ENCODE data around the gene GNPDA1.
A peak's percentile ranks its signal among the peaks of the same experiment; 100 is the strongest.

The GNPDA1 gene

DNA sequence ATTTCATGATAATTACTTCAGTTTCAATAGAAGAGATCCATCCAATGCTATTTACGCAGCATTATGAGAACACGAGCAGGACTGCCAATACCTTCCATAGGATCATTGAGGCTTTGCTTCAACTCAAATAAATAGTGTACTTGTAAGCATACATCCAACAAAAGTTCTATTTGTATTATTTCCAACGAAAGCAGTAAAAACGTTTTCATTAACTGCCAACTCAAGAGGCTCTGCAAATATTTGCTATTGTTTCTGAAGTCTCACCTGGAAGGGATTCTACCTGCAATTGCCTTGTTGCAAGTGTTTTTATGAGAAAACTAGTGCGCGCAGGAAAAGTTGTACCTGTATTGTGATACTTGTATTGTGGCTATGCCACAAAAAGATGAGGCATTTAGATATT, 11.0 kb upstream of the GNPDA1 start:
- no peak for DNase-seq (ENCODE audit: low spot score)

DNA sequence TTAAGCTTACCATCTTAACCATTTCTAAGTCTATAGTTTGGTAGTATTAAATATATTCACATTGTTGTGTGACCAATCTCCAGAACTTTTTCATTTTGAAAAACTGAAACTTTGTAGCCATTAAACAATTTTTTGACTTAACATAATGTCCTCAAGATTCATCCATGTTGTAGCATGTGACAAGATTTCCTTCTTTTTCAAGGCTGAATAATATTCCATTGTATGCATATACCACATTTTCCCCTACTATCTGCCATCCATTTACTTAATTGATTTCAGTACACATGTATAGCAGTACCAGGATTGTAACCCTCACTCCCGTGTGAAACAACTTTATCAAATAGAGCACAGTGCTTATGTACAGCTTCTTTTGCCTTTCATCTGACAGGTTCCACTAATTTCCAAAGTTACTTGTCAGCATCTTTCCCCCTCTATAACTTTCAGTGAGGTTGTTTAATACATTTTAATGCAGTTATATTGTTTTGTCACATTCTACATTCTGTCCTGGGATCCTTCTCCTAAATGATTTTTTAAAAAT, 7.4 kb upstream of the GNPDA1 start:
- no peak for DNase-seq (ENCODE audit: low spot score)

DNA sequence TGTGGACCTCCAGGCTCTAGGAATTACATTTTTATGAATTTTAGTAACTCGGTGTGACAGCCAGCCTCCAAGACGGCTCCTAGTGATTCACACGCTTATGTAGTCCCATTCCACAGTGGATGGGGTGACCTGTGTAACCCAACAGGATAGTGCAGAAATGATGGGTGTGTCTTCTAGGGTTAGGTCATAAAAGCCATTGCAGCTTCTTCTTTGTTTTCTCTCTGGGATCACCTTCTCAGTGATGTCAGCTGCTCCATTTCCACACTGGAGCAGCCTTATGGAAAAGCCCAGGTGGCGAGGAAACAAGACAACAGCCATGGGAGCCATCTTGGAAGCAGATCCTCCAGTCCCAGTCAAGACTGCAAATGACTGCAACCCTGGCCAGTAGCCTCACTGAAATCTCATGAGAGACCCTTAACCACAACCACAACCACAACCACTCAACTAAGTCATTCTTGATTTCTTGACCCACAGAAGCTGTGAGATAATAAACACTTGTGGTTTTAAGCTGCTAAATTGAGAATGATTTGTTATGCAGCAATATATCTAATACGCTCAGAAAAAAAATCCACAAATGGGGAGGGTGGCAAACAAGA, 5.1 kb upstream of the GNPDA1 start:
- peak; percentile 30 for DNase-seq (ENCODE audit: low spot score)

DNA sequence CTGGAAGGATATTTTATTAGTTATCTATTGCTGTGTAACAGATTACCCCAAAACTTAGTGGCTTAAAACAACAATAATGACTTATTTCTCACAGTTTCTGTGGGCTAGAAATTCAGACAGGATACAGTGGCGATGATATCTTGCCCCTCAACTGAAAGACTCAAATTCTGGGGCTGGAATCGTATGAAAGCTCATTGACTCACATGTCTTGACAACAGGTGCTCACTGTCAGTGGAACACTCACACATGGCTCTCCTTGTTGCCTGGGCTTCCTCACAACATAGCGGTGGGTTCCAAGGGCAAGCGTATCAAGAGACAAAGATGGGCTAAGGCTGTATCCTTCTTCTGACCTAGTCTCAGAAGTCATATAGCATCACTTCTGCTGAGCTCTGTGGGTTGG, 3.7 kb upstream of the GNPDA1 start:
- no peak for DNase-seq (ENCODE audit: low spot score)

DNA sequence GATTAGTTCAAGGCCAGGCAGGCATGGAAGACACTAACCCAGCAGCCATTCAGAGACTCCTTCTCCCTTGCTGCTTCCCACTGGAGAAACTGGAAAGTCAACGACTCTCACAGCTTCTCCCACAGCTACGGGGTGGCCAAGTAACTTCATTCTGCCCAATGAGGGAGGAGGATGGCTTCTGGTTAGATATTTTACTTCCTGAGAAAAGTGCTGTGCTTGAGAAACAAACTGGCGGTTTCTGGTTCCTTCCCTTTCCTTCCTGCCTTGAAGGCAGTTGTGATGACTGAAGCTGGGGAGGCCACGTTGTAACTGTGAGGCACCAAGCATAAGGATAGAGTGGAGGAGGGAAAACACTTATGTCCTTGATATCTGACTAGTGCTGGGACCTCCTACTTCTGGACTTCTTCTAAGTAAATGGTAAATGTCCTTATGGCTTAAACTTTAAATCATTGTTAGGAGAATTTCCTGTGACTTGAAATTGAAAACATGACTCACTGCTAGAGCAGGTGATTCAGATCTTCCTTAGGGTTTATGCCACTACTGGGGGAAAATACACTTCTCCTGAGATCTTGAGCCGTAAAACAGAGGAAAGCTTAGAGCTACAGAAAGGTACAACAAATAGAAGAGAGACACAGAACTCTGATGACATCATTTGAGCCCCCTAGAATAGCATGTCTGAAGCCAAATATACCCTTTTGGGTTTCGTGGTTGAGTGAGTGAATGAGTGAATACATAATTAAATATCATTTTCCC, 3.1 kb upstream of the GNPDA1 start:
- DNase-seq (ENCODE audit: low spot score): no peak

DNA sequence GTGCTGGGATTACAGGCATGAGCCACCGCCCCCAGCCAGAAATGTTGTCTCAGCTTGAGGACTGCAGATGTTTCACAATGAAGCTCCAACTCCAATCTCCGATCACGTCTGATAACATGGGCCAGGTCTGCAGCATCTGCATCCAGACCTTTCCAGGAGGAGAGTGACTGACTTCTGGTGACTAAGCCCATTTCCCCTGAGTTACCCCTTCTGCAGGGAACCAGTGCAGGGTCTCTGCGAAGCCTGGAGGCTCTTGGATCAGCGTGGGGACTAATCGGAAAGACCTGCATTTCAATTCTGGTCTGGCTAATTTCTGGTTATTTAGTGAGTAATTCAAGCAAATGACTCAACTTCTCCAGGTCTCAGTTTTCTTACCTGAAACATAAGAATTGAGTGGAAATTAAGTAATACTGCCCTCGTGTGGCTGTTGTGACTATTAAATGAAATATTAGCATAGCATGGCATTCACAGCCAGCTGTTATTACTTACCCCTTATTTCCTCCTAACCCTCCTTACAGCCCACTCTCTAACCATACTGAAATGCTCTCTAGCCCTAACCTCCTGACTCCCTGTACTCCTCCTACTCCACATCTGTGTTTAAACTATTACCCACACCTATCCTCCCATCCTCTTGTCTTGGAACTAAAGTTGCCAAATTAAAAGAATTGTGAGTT, 2.2 kb upstream of the GNPDA1 start:
- DNase-seq (ENCODE audit: low spot score): peak; percentile 67

DNA sequence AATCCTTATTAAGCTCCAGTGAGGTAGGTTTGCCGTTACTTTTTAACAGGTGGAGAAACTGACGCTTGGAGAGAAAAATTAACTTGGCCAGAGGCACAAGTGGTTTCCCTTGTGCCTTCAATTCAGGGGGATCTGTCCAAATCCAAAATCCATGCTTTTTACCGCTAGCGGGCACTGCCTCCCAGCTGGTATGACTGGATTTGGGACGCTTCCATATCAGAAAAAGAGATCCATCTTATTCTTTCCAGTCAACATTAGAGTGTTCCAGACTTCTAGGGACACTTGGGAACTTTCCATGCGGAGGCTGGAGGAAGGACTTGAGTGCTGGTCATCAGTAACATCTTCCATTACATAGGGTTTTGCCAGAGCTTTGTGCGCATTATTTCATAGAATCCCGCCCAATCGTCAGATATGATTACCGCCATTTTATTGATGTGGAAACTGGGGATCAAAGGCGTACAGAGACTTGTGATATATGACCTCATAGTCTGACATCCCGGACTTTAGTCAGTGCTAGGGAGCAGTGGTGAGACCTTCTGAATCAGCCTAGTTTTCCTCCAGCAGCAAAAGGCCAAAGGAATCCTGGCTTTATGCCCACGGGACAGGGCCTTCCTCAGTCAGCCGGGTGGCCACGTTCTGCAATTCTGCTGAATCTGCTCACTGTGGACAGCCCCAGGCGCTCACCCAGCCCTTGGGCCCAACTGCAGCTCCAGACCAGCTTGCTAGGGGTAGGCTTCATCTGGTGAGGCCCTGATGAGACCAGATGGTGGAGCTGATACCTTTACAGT, 1.1 kb upstream of the GNPDA1 start:
- DNase-seq (ENCODE audit: low spot score): no peak

DNA sequence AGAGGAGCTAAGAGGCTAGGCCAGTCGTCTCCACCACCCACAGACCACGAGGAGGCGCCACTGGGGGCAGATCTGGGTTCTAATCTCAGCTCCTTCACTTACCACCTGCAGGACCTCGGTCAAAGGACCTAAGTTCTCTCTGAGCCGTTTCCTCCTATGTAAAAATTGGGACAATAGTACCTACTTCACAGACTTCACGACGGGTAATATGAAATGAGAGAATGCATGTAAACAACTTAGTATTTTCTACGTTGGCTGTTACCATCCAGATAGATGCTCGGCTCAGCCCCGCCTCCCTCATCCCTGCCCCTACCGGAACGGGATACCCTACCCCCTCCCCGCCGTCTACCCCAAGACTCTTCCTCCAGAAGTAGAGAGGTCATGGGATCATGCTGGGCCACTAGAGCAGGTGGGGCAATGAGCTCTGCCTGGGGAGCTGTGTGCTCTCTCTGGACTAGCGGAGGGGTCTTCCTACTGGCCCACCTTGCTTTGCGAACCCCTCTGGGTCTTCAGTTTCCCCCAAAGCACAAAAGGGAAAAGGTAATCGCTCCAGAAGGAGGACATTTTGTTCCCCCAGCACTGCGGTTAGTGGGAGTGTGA, 541 bp downstream of the GNPDA1 start:
- DNase-seq (ENCODE audit: low spot score): peak; percentile 40

DNA sequence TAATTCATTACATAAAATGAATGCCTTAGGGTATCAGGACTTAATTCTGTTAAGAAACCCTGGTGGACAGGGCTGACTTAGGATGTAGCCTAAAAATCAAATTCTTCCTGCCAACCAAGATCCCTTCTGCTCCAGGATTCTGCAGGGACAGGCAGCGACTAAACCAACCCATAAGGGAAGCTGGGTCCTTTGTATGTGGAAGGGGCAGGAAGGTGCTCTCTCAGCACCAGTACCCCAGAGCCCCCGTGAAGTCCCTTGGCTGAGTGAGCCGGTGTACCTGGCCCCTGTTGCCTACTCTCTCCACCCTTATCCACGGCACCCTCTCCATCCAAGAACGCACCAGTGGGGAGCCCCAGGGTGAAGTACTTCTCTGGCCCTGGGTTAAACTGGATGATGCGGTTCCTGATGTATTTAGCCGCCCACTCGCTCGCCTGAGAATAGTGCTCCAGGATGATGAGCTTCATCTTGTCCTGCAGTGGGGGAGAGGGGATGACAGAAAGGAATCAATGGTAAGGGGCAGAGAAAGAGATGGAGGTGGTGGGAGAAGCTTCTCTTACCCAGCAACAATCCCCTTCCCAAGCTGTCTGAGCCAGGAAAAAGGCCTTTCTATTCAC, 1.1 kb downstream of the GNPDA1 start:
- DNase-seq (ENCODE audit: low spot score): no peak

DNA sequence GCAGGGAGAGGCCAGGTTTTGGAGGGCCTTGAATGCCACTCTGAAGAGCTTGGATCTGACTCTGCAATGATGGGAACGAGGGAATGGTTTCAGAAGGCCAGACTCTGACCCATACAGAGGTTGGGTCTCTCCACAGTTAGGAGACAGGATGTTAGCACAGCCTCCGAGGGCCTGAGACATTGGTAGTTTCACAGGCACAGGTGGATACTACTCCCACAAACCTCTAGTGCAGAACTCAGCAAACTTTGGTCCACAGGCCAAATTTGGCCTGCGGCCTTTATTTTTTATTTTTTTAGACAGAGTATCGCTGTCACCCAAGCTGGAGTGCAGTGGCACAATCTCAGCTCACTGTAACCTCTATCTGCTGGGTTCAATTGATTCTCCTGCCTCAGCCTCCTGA, 2.9 kb downstream of the GNPDA1 start:
- no peak for DNase-seq (ENCODE audit: low spot score)

DNA sequence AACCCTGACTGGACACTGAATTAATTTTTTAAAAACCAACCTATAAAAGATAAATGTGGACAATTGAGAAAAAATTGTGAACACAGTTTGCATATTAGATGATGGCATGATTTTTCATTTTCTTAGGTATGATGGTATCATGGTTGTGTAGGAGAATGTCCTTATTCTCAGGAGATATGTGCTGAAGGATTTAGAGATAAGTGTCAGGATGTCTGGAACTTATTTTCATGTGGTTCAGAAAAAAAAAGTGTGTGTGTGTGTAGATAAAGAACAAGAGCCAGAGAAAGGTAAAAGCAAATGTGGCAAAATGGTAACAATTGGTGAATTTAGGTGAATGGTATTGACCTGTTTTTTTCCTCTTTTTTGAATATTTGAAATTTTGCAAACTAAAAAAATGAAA, 4.0 kb downstream of the GNPDA1 start:
- no peak for DNase-seq (ENCODE audit: low spot score)

DNA sequence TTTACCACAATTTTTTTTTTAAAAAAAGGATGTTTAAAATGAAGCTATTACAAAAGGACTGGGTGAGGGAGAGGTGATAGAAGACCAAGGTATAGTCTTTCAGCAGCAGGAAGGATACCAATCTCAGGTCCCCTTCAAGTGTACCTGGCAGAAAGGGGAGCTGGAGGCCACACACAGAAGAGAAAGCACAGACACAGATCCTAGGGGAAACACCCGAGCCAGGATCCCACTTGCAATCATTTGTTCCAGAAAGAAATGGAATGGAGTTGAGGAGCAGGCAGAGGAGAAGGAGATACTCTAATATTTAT, 5.6 kb downstream of the GNPDA1 start:
- no peak for DNase-seq (ENCODE audit: low spot score)

DNA sequence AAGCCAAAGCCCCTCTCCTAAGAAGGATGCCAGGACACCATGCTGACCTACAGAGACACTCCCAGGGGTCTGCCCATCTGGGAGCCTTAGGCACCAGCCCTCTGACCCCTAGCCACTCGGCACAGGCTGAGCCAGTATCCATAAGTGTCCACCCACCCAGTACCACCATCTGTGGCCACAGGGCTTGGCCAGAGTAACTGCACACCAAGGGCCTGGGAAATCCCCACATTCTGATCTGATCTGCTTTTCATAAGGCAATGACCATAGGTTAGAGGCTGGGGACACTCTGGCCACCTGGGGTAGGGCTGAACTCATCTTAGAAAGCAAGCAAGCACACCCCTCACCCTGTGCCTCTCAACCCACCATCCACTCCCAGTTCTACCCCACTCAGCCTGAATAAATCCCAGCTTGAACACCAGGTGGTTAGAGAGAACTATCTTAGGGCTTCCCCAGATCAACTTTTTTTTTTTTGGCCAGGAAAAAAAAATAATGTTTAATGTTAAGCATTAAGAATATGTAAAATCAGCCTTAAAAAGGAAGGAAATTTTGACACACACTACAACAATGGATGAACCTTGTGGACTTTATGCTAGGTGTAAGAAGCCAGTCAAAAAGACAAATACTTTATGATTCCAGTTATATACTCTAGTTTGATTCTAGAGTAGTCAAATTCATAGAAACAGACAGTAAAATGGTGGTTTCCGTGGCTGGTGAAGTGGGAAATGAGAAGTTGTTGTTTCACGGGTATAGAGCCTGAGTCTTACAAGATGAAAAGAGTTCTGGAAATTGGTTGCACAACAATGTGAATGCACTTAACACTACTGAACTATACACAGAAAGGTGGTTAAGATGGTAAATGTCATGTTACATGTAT, 6.2 kb downstream of the GNPDA1 start:
- DNase-seq (ENCODE audit: low spot score): no peak

DNA sequence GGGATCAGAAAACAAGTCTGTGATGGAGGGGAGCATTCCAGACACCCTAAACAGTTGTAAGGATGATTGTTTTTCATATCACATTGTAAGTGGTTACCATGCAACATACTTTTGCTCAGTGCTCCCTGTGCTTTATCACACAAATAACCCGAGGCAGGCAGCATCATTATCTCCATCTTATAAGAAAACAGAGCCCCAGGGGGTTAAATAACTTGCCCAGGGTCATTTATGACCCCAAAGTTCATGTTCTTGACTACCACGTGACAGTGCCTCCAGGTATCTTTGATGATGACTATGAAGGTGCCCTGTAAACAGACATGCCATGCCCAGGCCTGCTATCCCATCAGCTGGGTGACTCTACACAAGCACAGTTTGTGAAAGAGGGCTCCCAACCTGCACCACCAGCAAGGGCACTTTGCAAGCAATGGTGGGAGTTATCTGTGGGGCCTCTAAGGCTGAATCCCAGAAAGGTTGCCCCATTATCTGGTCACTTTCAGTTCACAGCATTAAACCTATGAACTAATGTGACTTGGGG, 9.5 kb downstream of the GNPDA1 start:
- DNase-seq (ENCODE audit: low spot score): no peak

DNA sequence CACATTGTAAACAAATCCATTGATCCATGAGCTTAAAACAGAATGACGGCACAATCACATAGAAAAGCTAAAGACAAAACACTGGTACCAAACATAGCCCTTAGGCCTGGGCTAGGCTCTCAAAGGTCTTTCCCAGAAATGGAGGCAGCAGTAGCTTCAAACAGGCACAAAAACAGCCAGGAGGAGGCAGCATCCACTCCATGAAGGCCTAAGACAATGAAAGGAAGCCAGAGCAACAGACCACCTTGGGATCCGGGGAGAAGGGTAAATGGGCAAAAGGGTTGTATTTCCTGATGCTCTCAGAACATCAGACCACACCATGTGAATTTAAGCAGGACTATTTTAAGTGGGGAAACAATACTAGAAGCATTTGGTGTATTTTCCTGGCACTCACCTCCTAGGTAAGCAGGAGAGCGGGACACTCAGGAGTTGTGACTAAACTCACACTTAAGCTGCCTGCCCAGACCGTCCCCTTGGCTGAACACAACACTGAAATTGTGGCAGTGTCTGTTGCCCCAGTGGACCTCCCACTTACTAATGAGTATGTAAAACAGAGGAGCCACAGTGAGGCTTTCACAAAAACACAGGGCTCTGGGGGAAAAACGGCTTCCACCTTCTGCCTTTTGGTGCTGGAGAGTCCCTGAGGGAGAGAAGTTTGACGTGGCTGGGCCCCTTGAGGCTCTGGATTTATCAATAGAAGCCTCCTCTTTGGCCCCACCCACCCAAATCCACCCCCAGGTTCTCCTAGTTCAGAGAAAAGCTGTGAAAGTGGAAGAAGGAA, 11.9 kb downstream of the GNPDA1 start:
- no peak for DNase-seq (ENCODE audit: low spot score)

DNA sequence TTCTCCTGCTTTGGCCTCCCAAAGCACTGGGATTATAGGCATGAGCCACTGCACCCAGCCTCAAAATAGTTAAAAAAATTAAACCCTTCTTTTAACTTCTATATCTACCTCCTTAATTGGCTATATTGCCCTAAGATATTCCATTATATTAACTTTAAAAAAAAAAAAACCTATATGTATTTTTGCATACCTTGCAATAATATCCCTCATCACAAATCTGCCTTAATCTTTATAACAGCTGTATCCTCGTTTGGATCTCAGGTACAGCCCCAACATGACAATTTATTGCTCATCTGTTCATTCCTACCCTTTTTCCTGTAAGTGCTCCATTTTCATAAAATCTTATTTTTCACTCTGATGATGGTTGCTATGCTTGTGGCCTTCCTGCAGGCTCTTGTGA, 12.7 kb downstream of the GNPDA1 start:
- no peak for DNase-seq (ENCODE audit: low spot score)

DNA sequence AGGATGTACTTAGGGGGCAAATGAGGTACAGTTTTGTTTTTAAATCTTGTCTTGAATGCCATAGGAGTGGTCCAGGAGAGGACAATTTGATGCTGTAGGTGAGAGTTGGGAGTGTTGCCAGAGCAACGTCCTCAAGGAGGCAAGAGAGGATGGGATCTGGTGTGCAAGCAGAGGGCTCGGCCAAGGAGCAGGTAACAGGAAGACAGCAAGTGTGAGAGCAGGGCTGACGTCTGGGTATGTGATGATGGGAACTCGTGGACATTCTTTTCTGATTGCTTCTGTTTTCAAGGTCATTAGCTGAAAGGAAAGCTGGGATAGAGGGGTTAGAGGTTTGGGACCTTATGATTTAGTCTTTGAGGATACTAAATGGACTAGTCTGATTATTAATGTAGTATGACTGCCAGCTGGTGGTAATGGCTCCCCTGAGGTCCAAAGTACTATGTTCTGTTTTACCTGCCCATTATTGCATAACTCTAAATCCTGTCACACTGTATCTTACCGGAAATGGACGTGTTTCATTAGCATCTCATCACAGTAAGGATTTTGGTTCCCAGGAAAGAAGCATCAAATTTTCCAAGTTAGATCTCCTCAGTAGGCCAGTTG, 15.4 kb downstream of the GNPDA1 start:
- DNase-seq (ENCODE audit: low spot score): no peak

DNA sequence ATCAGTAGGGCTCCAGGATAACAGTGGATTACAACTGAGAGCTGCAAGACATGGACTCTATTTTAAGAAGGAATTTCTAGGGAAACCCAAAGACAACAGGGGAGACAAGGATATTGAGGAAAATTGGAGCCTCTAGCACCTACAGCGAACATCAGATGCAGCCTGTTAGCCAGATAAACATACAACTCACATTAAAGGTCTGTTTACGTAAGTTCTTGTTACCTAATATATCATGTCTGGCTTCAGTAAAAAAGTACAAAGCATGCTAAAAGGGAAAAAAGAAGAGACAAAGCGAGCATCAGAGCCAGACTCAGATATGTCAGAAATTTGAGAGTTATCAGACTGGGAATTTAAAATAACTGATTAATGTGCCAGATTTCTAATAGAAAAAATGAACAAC, 17.2 kb downstream of the GNPDA1 start:
- DNase-seq (ENCODE audit: low spot score): no peak

DNA sequence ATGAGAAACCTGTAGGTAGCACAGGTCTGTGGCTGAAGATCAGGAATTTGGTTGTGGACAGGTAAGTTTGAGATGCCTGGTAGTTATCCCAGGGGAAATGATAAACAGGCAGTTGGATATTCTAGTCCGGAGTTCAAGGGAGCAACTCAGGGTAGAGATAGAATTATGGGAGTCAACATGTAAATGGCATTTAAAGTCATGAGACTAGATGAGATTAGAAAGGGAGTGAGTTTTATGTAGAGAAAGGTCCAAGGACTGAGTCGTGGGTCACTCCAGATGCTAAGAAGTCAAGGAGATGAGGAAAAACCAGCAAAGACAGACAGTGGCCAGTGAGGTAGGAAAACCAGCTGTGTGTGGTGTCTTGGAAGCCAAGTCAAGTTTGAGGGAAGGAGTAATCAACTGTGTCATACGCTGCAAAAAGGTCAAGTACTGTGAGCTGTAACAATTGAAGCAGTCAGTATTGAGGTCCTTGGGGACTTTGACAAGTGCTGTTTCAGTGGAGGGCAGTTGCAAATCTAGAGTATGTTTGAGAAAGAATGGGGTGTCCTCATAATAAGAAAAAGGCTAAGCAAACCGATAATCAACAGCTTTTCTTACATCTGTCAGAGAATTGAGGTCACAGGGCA, 18.2 kb downstream of the GNPDA1 start:
- DNase-seq (ENCODE audit: low spot score): no peak
